HepG2 (cell line): Measurements from ENCODE around the gene GGNBP2. TPM values are rescaled to one million over a fixed set of nuclear protein-coding genes. Genes with fewer than 3 reads are reported as not detected.

Experiments used
- CCDC6 ChIP-seq: sonication (generic); formaldehyde crosslinking; IDR thresholded peaks from 2 replicates; pipeline ENCODE4 v1.8.1; 2022; ENCODE audit warnings: mild to moderate bottlenecking, missing genetic modification reagents, moderate library complexity
- CEBPB ChIP-seq: IDR thresholded peaks from 2 replicates; pipeline ENCODE4 v1.6.1; 2011; ENCODE audit warnings: low read depth, low read length, improper control_type of control experiment, borderline replicate concordance
- HOXD1 ChIP-seq: sonication (generic); formaldehyde crosslinking; IDR thresholded peaks from 2 replicates; pipeline ENCODE4 v1.5.0; 2020; ENCODE audit warnings: missing genetic modification reagents
- MTF2 ChIP-seq: sonication (generic); formaldehyde crosslinking; IDR thresholded peaks from 2 replicates; pipeline ENCODE4 v1.5.0; 2020; ENCODE audit warnings: missing genetic modification reagents, borderline replicate concordance
- NFE2 ChIP-seq: sonication (generic); formaldehyde crosslinking; IDR thresholded peaks from 2 replicates; pipeline ENCODE4 v1.4.0; 2020; ENCODE audit warnings: missing genetic modification reagents
- RFX5 ChIP-seq: IDR thresholded peaks from 2 replicates; pipeline ENCODE4 v1.6.1; 2011; ENCODE audit warnings: low read depth, low read length, improper control_type of control experiment
- YY1 ChIP-seq: IDR thresholded peaks from 2 replicates; pipeline ENCODE4 v1.6.1; 2011; ENCODE audit warnings: low read length, low read depth, moderate library complexity, mild to moderate bottlenecking; ENCODE audit not compliant: insufficient read depth, insufficient replicate concordance
- ZNF543 ChIP-seq: sonication (generic); formaldehyde crosslinking; IDR thresholded peaks from 2 replicates; pipeline ENCODE4 v1.4.0; 2020; ENCODE audit warnings: mild to moderate bottlenecking, missing genetic modification reagents
- polyA plus RNA-seq, 8 experiments: library from polyadenylated mRNA; depleted of rRNA in 3 of 8; stranded (reverse) in 7 of 8; unstranded in 1 of 8; fragments of >200 nt; fragmentation: Illumina TruSeq in 4 of 8; extraction: Trizol in 4 of 8; gene quantifications; 2 replicates each; pipeline versions ENCODE4 v1.2.1 to v1.2.3, GENCODE V29; 2011 to 2016; ENCODE audit warnings: low read depth in 4 of 8, missing spikeins in 1 of 8, mixed read lengths in 1 of 8; ENCODE audit not compliant: insufficient read depth in 1 of 8
- total RNA-seq, 5 experiments: library from RNA; depleted of rRNA; stranded (reverse); fragments of >200 nt; fragmentation: Illumina TruSeq; extraction: Trizol; gene quantifications; 2 replicates each; pipeline ENCODE4 v1.2.3, GENCODE V29; 2016; ENCODE audit warnings: low read depth in 1 of 5
- TF ChIP-seq, protein P1 (sequence below): sonication (generic); formaldehyde crosslinking; IDR thresholded peaks from 2 replicates; pipeline ENCODE4 v1.4.0; 2020; ENCODE audit warnings: mild to moderate bottlenecking, missing genetic modification reagents
- TF ChIP-seq, protein P2 (sequence below): sonication (generic); formaldehyde crosslinking; IDR thresholded peaks from 2 replicates; pipeline ENCODE4 v1.8.0; 2022; ENCODE audit warnings: mild to moderate bottlenecking, missing genetic modification reagents; ENCODE audit not compliant: insufficient replicate concordance

GGNBP2 gene
- total and polyA plus RNA-seq, 2 of the 13 experiments (the other 11 are each of a cell fraction or from before 2014, with no cell fraction given) = 53.3 to 84.2 TPM

DNA sequence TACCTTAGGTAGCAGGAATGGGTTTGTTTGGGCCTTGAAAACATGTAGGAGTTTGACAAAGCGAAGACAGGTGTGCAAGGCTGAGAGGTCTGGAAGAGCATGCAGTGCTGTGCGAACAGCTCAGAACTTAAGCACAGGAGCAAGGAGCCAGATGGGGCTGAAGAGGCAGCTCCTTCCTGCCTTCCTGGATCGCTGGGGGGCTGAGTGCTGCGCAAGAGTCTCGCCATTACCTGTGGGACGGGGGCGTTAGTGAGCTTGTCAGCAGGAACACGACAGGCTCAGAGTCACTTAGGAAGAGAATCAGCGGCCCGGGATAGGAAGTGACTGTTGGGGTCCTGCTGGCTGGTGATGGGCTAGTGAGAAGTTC is 56.2 kb downstream of the GGNBP2 start (continued):
- no peak for TF ChIP-seq CEBPB
- no peak for TF ChIP-seq HOXD1 (CRISPR knock-in tag)
- TF ChIP-seq ZNF543 (CRISPR knock-in tag) = no peak
- TF ChIP-seq YY1 = peak; percentile 0
- peak; percentile 3; the same call in 1 of the 2 replicates for TF ChIP-seq CCDC6 (CRISPR knock-in tag)
- TF ChIP-seq MTF2 (CRISPR knock-in tag) = peak; percentile 14; the same call in 1 of the 2 replicates
- TF ChIP-seq, protein P1, sequence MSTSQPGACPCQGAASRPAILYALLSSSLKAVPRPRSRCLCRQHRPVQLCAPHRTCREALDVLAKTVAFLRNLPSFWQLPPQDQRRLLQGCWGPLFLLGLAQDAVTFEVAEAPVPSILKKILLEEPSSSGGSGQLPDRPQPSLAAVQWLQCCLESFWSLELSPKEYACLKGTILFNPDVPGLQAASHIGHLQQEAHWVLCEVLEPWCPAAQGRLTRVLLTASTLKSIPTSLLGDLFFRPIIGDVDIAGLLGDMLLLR (CRISPR knock-in tag) = no peak
- 0 out of 2 replicates have a peak, but pooled peaks have one; percentile 25 for TF ChIP-seq RFX5
- TF ChIP-seq NFE2 (CRISPR knock-in tag) = no peak
- TF ChIP-seq, protein P2, sequence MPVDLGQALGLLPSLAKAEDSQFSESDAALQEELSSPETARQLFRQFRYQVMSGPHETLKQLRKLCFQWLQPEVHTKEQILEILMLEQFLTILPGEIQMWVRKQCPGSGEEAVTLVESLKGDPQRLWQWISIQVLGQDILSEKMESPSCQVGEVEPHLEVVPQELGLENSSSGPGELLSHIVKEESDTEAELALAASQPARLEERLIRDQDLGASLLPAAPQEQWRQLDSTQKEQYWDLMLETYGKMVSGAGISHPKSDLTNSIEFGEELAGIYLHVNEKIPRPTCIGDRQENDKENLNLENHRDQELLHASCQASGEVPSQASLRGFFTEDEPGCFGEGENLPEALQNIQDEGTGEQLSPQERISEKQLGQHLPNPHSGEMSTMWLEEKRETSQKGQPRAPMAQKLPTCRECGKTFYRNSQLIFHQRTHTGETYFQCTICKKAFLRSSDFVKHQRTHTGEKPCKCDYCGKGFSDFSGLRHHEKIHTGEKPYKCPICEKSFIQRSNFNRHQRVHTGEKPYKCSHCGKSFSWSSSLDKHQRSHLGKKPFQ (CRISPR knock-in tag) = no peak
